CD4-positive, alpha-beta T cell treated with Interleukin-1 beta for 1 hour (primary cell): ENCODE measurements around the gene POTEI.
"Not testable (repeated sequence)": the region's sequence is repeated elsewhere in the genome, so short reads cannot be mapped to it uniquely, and the experiment has no call there.

ENCODE experiments used
- DNase-seq, 2 donors: peaks; one replicate each; pipeline ENCODE4 v3.0.0-alpha.2; 2020 to 2022

POTEI gene

GRCh38 chr2:130454712-130455083 lies 54.4 kb downstream of the POTEI start:
- DNase-seq = not testable (repeated sequence)

GRCh38 chr2:130453955-130454711 lies 55.0 kb downstream of the POTEI start:
- not testable (repeated sequence) for DNase-seq

DNA sequence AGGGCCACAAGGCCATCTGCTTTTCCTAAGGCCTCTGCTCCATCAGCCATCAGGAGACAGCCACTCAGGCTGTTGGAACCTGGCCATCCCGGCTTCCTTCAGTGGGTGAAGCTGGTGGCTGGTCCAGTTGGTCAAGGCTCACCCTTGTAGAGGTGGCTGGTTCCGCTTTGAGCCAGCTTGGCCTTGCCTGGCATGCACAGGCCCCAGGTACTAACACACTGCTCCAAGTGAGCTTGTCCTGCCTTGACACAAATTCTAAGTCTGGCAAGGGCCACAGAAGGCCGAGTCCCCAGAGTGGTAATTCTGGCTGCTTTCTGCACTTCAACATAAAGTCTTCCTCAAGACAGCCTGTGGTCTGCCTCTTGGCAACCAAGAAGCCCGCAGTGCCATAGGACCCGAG lies 56.2 kb downstream of the POTEI start:
- not testable (repeated sequence) for DNase-seq

GRCh38 chr2:130451823-130452222 lies 57.3 kb downstream of the POTEI start:
- DNase-seq = not testable (repeated sequence)

GRCh38 chr2:130451278-130451677 lies 57.9 kb downstream of the POTEI start:
- not testable (repeated sequence) for DNase-seq

DNA sequence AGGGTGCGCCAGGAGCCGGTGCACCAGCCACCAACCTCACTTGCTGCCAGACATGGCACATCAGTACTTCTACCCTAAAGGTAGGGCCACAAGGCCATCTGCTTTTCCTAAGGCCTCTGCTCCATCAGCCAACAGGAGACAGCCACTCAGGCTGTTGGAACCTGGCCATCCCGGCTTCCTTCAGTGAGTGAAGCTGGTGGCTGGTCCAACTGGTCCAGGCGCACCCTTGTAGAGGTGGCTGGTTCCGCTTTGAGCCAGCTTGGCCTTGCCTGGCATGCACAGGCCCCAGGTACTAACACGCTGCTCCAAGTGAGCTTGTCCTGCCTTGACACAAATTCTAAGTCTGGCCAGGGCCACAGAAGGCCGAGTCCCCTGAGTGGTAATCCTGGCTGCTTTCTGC lies 58.8 kb downstream of the POTEI start:
- not testable (repeated sequence) for DNase-seq

DNA sequence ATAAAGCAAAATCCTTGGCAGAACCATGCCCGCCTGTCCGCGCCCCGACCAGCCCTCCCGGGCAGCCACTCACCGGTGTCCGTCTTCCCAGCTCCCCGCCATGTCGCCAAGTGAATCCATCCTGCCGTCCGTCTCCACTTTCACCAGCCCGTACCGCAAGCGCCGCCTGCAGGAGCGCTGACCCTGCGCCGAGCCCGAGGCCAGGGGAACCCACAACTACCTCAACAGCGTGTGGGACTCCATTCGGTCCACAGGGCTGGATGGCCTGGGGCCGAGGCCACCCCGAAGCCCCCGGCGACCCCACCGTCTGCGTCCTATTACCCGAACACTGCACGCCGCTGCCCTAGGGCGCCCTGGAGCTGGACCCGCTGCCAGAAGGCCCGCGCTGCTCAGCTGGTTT lies 81.5 kb downstream of the POTEI start:
- peak; percentile 21 to 32 for DNase-seq

DNA sequence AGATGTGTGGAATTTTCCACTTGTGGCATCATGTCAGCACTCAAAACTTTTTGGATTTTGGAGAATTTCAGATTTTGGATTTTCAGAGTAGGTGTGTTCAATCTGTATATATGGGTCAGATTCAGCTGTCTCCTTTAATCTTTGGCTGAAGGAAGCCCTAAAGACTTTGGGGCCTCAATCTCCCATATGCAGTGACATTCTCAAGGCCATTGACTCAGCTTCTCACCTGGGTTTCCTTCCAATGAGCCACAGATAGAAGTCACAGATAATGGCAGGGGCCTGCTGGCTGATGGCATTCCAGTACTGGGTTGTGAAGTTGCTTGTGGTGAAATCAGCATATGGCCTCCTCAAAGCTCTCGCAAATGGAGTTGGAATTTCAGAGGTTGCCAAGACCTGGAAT lies 90.3 kb downstream of the POTEI start:
- DNase-seq = not testable (repeated sequence)

DNA sequence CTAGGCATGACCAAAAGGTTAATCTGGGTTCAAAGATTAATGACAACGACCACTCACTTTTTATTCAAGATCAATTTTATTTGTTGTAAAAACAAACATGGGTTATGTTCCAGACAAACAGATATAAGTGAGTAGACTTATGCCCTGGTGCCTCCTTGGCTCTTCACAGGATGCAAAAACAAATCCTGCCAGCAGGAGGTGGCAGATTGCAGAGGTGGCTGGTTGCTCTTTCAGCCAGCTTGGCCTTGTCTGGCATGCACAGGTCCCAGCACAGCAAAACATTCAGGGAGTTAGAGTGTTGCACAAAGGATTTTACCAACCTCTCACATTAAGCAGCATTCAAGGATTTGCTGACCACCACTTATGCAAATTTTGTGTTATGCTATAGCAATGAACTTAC lies 92.4 kb downstream of the POTEI start:
- DNase-seq = peak; percentile 5 to 20
